ENCODE measurements around the gene TBC1D10A. TPM values are rescaled to one million over a fixed set of nuclear protein-coding genes. Genes with fewer than 3 reads are reported as not detected.

TBC1D10A gene
- total RNA-seq, 1 donor from 2014 or later: 29.6 TPM

GRCh38 chr22:30307041-30307574 is 19.6 kb downstream of the TBC1D10A start:
- ATAC-seq: no peak

GRCh38 chr22:30306627-30307011 is 20.1 kb downstream of the TBC1D10A start:
- peaks cover 99% of the 10 kb centered on the region for H3K4me1 ChIP-seq
- DNase-seq: no peak
- no peak for ATAC-seq
- no peaks in the 10 kb centered on the region for H3K9me3 ChIP-seq
- H3K27ac ChIP-seq: peak overlapping the region; percentile 89
- no peaks in the 10 kb centered on the region for H3K27me3 ChIP-seq
- H3K4me3 ChIP-seq: no peak overlapping the region
- no peak for TF ChIP-seq CTCF (IDR thresholded peaks at IDR 0.05)
- H3K36me3 ChIP-seq: peaks cover 2% of the 10 kb centered on the region
- intact Hi-C loops (cut with DNase I): no loop called here

More at GRCh38 chr22:30307041-30307574, 19.6 kb downstream of the TBC1D10A start:
- H3K4me1 ChIP-seq: peaks cover 99% of the 10 kb centered on the region
- TF ChIP-seq CTCF (IDR thresholded peaks at IDR 0.05): no peak
- DNase-seq: no peak
- H3K36me3 ChIP-seq: no peaks in the 10 kb centered on the region
- intact Hi-C loops (cut with DNase I): no loop called here
- peak overlapping the region; percentile 89 for H3K27ac ChIP-seq
- H3K4me3 ChIP-seq: no peak overlapping the region
- H3K27me3 ChIP-seq: no peaks in the 10 kb centered on the region
- H3K9me3 ChIP-seq: no peaks in the 10 kb centered on the region

- Histone ChIP-seq H3K4me3 (peak overlapping the region; percentile 18), H3K36me3 (peaks cover 7% of the 10 kb centered on the region), H3K27me3 (no peaks in the 10 kb centered on the region), H3K9me3 (no peaks in the 10 kb centered on the region), H3K27ac (peak overlapping the region; percentile 89), H3K4me1 (peaks cover 99% of the 10 kb centered on the region)
- intact Hi-C loops (cut with DNase I): no loop called here
- no peak for TF ChIP-seq CTCF (IDR thresholded peaks at IDR 0.05)
- DNase-seq (no peak), ATAC-seq (no peak)
Measured at GRCh38 chr22:30305906-30306626, 20.7 kb downstream of the TBC1D10A start.

GRCh38 chr22:30305519-30305905 is 21.2 kb downstream of the TBC1D10A start:
- Histone ChIP-seq H3K4me3 (peak overlapping the region; percentile 18), H3K4me1 (peaks cover 99% of the 10 kb centered on the region), H3K27me3 (no peaks in the 10 kb centered on the region), H3K36me3 (peaks cover 13% of the 10 kb centered on the region), H3K27ac (peak overlapping the region; percentile 89), H3K9me3 (no peaks in the 10 kb centered on the region)
- peak; percentile 62 for ATAC-seq
- DNase-seq: peak; percentile 70
- no peak for TF ChIP-seq CTCF (IDR thresholded peaks at IDR 0.05)
- intact Hi-C loops (cut with DNase I): no loop called here

GRCh38 chr22:30304495-30305244 is 22.1 kb downstream of the TBC1D10A start:
- no peaks in the 10 kb centered on the region for H3K27me3 ChIP-seq
- H3K4me3 ChIP-seq: peak overlapping the region; percentile 18
- peaks cover 19% of the 10 kb centered on the region for H3K36me3 ChIP-seq
- peak overlapping the region; percentile 89 for H3K27ac ChIP-seq
- ATAC-seq (peak; percentile 68), DNase-seq (peak; percentile 70)
- no peaks in the 10 kb centered on the region for H3K9me3 ChIP-seq
- H3K4me1 ChIP-seq: peaks cover 92% of the 10 kb centered on the region
- intact Hi-C loops (cut with DNase I): no loop called here
- no peak for TF ChIP-seq CTCF (IDR thresholded peaks at IDR 0.05)

Measured in upper lobe of right lung (tissue), 1 donor.